Activated CD8-positive, alpha-beta memory T cell treated with anti-CD3 and anti-CD28 coated beads, Interleukin-2, amount 50 U/mL, for 1 hour (primary cell): ENCODE measurements around the gene GIMAP4.
"Not testable (repeated sequence)": the region's sequence is repeated elsewhere in the genome, so short reads cannot be mapped to it uniquely, and the experiment has no call there.

Experiments
- DNase-seq: peaks from one replicate; pipeline ENCODE4 v3.0.0-alpha.2; 2020; ENCODE audit errors: extremely low read depth

The GIMAP4 gene

GRCh38 chr7:150567169-150567568 is at the start of gene GIMAP4:
TSS of gene GIMAP4 (plus strand) at chr7:150567390. CDS start at chr7:150569902, 2,512 bp downstream.
- no peak for DNase-seq

GRCh38 chr7:150519310-150519709 is 47.9 kb upstream of the GIMAP4 start:
- no peak for DNase-seq

GRCh38 chr7:150520145-150520544 is 47.0 kb upstream of the GIMAP4 start:
- no peak for DNase-seq

- not testable (repeated sequence) for DNase-seq
These were observed 44.3 kb upstream of the GIMAP4 start for GRCh38 chr7:150522931-150523330.

GRCh38 chr7:150524018-150524417 is 43.2 kb upstream of the GIMAP4 start:
- DNase-seq: no peak

- DNase-seq: no peak
These were observed 35.5 kb upstream of the GIMAP4 start for GRCh38 chr7:150531704-150532103.

GRCh38 chr7:150538259-150538658 is 28.9 kb upstream of the GIMAP4 start:
- no peak for DNase-seq

- DNase-seq: no peak
These were observed 14.0 kb upstream of the GIMAP4 start for GRCh38 chr7:150553163-150553562.

- no peak for DNase-seq
These were observed 10.6 kb upstream of the GIMAP4 start for GRCh38 chr7:150556521-150557138.

GRCh38 chr7:150560486-150560885 is 6.7 kb upstream of the GIMAP4 start:
- no peak for DNase-seq

- DNase-seq: no peak
These were observed 4.3 kb upstream of the GIMAP4 start for GRCh38 chr7:150562919-150563318.

- no peak for DNase-seq
These were observed 3.2 kb upstream of the GIMAP4 start for GRCh38 chr7:150564006-150564405.

- DNase-seq: no peak
These were observed 2.6 kb upstream of the GIMAP4 start for GRCh38 chr7:150564566-150564965.

- no peak for DNase-seq
These were observed 2.0 kb upstream of the GIMAP4 start for GRCh38 chr7:150565239-150565638.

- no peak for DNase-seq
These were observed 1.1 kb upstream of the GIMAP4 start for GRCh38 chr7:150566123-150566522.

- no peak for DNase-seq
These were observed 618 bp upstream of the GIMAP4 start for GRCh38 chr7:150566572-150566971.

- no peak for DNase-seq
These were observed 696 bp downstream of the GIMAP4 start for GRCh38 chr7:150567871-150568301.

GRCh38 chr7:150568714-150569113 is 1.5 kb downstream of the GIMAP4 start:
- DNase-seq: no peak

- no peak for DNase-seq
These were observed 2.2 kb downstream of the GIMAP4 start for GRCh38 chr7:150569245-150569955.

- DNase-seq: no peak
These were observed 3.6 kb downstream of the GIMAP4 start for GRCh38 chr7:150570556-150571465.

- DNase-seq: no peak
These were observed 5.3 kb downstream of the GIMAP4 start for GRCh38 chr7:150572496-150572895.

- not testable (repeated sequence) for DNase-seq
These were observed 12.9 kb downstream of the GIMAP4 start for GRCh38 chr7:150579979-150580637.
